ENCODE results near the gene MYH15. TPM values are rescaled to one million over a fixed set of nuclear protein-coding genes. Genes with fewer than 3 reads are reported as not detected.

The MYH15 gene
- total RNA-seq, 1 donor = 0.99 TPM

DNA sequence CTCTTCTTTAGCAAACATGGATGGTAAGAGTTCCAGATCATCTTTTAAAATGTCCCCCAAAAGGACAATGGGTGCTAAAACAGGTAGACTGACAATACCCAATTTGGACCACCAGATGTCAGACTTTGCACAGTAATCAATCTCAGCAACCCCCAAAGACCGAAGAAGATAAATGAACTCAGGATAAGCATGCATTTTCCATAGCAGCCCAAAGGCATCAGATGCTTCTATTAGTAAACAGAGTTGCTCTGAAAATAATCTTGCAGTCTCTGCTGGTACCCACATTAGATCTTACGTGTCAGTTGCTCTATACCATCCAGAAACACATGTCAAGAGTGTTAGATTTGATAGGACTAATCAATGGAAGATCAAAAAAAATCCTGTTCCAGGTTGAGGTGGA, 20.6 kb downstream of the MYH15 start:
- peak; percentile 72 for DNase-seq (ENCODE audit: low read depth)
- no peak overlapping the region for H3K4me3 ChIP-seq (ENCODE audit: low read depth, low read length)
- TF ChIP-seq, protein P1, sequence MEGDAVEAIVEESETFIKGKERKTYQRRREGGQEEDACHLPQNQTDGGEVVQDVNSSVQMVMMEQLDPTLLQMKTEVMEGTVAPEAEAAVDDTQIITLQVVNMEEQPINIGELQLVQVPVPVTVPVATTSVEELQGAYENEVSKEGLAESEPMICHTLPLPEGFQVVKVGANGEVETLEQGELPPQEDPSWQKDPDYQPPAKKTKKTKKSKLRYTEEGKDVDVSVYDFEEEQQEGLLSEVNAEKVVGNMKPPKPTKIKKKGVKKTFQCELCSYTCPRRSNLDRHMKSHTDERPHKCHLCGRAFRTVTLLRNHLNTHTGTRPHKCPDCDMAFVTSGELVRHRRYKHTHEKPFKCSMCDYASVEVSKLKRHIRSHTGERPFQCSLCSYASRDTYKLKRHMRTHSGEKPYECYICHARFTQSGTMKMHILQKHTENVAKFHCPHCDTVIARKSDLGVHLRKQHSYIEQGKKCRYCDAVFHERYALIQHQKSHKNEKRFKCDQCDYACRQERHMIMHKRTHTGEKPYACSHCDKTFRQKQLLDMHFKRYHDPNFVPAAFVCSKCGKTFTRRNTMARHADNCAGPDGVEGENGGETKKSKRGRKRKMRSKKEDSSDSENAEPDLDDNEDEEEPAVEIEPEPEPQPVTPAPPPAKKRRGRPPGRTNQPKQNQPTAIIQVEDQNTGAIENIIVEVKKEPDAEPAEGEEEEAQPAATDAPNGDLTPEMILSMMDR (IDR thresholded peaks at IDR 0.05; ENCODE audit: insufficient read depth, low read length) = peak; percentile 72

- DNase-seq (ENCODE audit: low read depth) = peak; percentile 86
- TF ChIP-seq, protein P1 (IDR thresholded peaks at IDR 0.05; ENCODE audit: insufficient read depth, low read length) = no peak
- no peak overlapping the region for H3K4me3 ChIP-seq (ENCODE audit: low read depth, low read length)
These were observed 21.8 kb downstream of the MYH15 start for GRCh38 chr3:108488631-108489030.

- no peak for DNase-seq (ENCODE audit: low read depth)
- TF ChIP-seq, protein P1 (IDR thresholded peaks at IDR 0.05; ENCODE audit: insufficient read depth, low read length) = no peak
- no peak overlapping the region for H3K4me3 ChIP-seq (ENCODE audit: low read depth, low read length)
These were observed 23.0 kb downstream of the MYH15 start for GRCh38 chr3:108487439-108487838.

GRCh38 chr3:108486941-108487340, 23.5 kb downstream of the MYH15 start:
- TF ChIP-seq, protein P1 (IDR thresholded peaks at IDR 0.05; ENCODE audit: insufficient read depth, low read length) = no peak
- DNase-seq (ENCODE audit: low read depth) = peak; percentile 47
- H3K4me3 ChIP-seq (ENCODE audit: low read depth, low read length) = no peak overlapping the region

- H3K4me3 ChIP-seq (ENCODE audit: low read depth, low read length) = no peak overlapping the region
- TF ChIP-seq, protein P1 (IDR thresholded peaks at IDR 0.05; ENCODE audit: insufficient read depth, low read length) = no peak
- DNase-seq (ENCODE audit: low read depth) = no peak
These were observed 24.1 kb downstream of the MYH15 start for GRCh38 chr3:108486338-108486737.

DNA sequence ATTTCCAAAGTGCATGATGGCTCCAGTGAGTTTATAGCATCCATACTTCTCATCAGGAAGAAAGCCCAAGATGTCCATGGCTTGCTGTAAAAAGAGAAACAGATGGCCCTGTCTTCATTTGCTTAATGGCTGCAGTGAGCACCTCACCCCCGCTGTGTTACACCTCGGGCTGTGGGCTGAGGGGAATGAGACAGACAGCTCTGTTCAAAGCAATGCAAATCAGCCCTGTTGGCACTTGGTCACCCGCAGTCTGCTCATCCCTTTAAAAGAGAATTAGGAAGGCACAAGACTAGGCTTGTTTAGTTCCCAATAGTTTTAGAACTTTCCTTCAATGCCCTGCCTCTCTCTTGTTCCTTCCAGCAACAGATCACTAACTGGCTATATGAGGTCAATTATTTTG, 25.2 kb downstream of the MYH15 start:
- no peak for DNase-seq (ENCODE audit: low read depth)
- TF ChIP-seq, protein P1 (IDR thresholded peaks at IDR 0.05; ENCODE audit: insufficient read depth, low read length) = no peak
- no peak overlapping the region for H3K4me3 ChIP-seq (ENCODE audit: low read depth, low read length)

DNA sequence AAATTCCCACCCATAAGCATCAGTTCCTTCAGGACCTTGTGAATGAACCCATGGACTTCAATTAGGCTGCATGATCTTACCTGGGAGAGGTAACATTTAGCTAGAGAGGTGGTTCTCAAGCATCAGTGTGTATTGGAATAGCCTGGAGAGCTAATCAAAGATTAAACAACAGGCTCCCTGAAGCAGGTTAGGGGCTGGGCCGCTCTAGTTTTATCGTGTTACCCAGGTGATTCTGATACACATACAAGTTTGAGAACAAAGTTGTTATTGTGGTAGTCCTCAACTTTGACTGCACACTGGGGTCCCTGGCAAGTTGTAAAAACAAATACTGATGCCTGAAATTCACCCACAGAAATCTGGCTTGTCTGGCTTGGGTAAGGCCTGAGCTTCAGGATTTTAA, 31.2 kb downstream of the MYH15 start:
- no peak overlapping the region for H3K4me3 ChIP-seq (ENCODE audit: low read depth, low read length)
- no peak for DNase-seq (ENCODE audit: low read depth)
- TF ChIP-seq, protein P1 (IDR thresholded peaks at IDR 0.05; ENCODE audit: insufficient read depth, low read length) = no peak

Measured in fibroblast of the aortic adventitia (primary cell).